Stimulated activated CD4-positive, alpha-beta T cell treated with anti-CD3 and anti-CD28 coated beads, TNF-alpha, amount 100 ng/mL, for 4 hours (primary cell): ENCODE results near the gene ZKSCAN5.
A peak's percentile ranks its signal among the peaks of the same experiment; 100 is the strongest.

Experiments
- DNase-seq, 3 experiments: peaks; one replicate each; pipeline ENCODE4 v3.0.0-alpha.2; 2020; ENCODE audit warnings: low read depth in 3 of 3

Gene ZKSCAN5

GRCh38 chr7:99504603-99505323 is at the start of gene ZKSCAN5:
Gene ZKSCAN5, plus strand, starts transcription at chr7:99504662. Its CDS starts 1,383 bp downstream, at chr7:99506045.
- DNase-seq, result peak; percentile 93 to 97 (median 93)

GRCh38 chr7:99455874-99456273 is 48.6 kb upstream of the ZKSCAN5 start:
- no peak for DNase-seq

GRCh38 chr7:99456288-99456687 is 48.2 kb upstream of the ZKSCAN5 start:
- DNase-seq, result no peak

GRCh38 chr7:99457050-99457649 is 47.3 kb upstream of the ZKSCAN5 start:
- no peak for DNase-seq

- DNase-seq, result no peak
These were observed 46.6 kb upstream of the ZKSCAN5 start for GRCh38 chr7:99457650-99458493.

GRCh38 chr7:99459087-99459486 is 45.4 kb upstream of the ZKSCAN5 start:
- DNase-seq, result no peak

GRCh38 chr7:99460651-99461050 is 43.8 kb upstream of the ZKSCAN5 start:
- DNase-seq, result no peak

GRCh38 chr7:99461221-99461620 is 43.2 kb upstream of the ZKSCAN5 start:
- no peak for DNase-seq

GRCh38 chr7:99465421-99465768 is 39.1 kb upstream of the ZKSCAN5 start:
- no peak for DNase-seq

- DNase-seq, result no peak
These were observed 36.0 kb upstream of the ZKSCAN5 start for GRCh38 chr7:99468336-99468918.

- DNase-seq, result no peak
These were observed 34.9 kb upstream of the ZKSCAN5 start for GRCh38 chr7:99469381-99470065.

- peak; percentile 95 to 97 (median 96) for DNase-seq
These were observed 31.7 kb upstream of the ZKSCAN5 start, which contains the start of gene ZNF789 for GRCh38 chr7:99472561-99473314. Gene ZNF789, plus strand, starts transcription at chr7:99472890. Its CDS starts 3,567 bp downstream, at chr7:99476457.

- no peak for DNase-seq
These were observed 31.2 kb upstream of the ZKSCAN5 start for GRCh38 chr7:99473315-99473596.

GRCh38 chr7:99476107-99476506 is 28.4 kb upstream of the ZKSCAN5 start:
- no peak for DNase-seq

- DNase-seq, result no peak
These were observed 25.7 kb upstream of the ZKSCAN5 start for GRCh38 chr7:99478464-99479440.

- no peak for DNase-seq
These were observed 19.4 kb upstream of the ZKSCAN5 start for GRCh38 chr7:99485094-99485493.

GRCh38 chr7:99489235-99489634 is 15.2 kb upstream of the ZKSCAN5 start:
- DNase-seq, result no peak

- no peak for DNase-seq
These were observed 13.6 kb upstream of the ZKSCAN5 start for GRCh38 chr7:99490878-99491277.

- DNase-seq, result no peak
These were observed 10.6 kb upstream of the ZKSCAN5 start for GRCh38 chr7:99493823-99494222.
